Measurements from ENCODE around the gene MGRN1.
A peak's percentile ranks its signal among the peaks of the same experiment; 100 is the strongest.

The MGRN1 gene

DNA sequence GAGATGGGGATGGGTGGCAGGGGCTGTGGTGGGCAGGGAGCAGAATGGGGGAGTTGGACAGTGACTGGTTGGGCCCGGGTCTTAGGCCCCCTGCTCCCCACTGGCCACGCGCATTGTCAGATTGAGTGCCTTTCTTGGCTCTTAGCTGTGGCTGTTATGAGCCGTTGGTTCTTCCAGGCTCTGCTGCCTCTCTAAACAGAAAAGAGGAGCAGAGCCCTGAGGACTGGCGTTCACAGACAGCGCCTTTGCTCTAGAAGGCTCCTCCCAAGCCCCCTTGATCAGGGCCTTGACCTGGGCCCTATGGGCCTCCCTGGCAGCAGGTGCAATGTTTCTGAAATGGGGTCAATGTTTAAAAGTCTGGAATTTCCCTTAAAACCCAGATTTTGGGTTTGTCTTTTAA lies 54.0 kb downstream of the MGRN1 start:
- no peaks in the 10 kb centered on the region for H3K27me3 ChIP-seq (ENCODE audit: insufficient read depth, poor library complexity, severe bottlenecking)
- peak overlapping the region; percentile 99 for H3K27ac ChIP-seq (replicated peaks)
- no peak overlapping the region for H3K4me3 ChIP-seq (replicated peaks; ENCODE audit: insufficient read depth, low read length)
- TF ChIP-seq, protein P1, sequence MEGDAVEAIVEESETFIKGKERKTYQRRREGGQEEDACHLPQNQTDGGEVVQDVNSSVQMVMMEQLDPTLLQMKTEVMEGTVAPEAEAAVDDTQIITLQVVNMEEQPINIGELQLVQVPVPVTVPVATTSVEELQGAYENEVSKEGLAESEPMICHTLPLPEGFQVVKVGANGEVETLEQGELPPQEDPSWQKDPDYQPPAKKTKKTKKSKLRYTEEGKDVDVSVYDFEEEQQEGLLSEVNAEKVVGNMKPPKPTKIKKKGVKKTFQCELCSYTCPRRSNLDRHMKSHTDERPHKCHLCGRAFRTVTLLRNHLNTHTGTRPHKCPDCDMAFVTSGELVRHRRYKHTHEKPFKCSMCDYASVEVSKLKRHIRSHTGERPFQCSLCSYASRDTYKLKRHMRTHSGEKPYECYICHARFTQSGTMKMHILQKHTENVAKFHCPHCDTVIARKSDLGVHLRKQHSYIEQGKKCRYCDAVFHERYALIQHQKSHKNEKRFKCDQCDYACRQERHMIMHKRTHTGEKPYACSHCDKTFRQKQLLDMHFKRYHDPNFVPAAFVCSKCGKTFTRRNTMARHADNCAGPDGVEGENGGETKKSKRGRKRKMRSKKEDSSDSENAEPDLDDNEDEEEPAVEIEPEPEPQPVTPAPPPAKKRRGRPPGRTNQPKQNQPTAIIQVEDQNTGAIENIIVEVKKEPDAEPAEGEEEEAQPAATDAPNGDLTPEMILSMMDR (IDR thresholded peaks at IDR 0.05; ENCODE audit: insufficient read depth, low read length), result no peak
- TF ChIP-seq GABPA (IDR thresholded peaks at IDR 0.05; ENCODE audit: low read depth) (no peak), SPI1 (IDR thresholded peaks at IDR 0.05; ENCODE audit: borderline replicate concordance, low read depth) (no peak), POLR2AphosphoS5 (IDR thresholded peaks at IDR 0.05; ENCODE audit: low read depth) (no peak)
- TF ChIP-seq, protein P2, sequence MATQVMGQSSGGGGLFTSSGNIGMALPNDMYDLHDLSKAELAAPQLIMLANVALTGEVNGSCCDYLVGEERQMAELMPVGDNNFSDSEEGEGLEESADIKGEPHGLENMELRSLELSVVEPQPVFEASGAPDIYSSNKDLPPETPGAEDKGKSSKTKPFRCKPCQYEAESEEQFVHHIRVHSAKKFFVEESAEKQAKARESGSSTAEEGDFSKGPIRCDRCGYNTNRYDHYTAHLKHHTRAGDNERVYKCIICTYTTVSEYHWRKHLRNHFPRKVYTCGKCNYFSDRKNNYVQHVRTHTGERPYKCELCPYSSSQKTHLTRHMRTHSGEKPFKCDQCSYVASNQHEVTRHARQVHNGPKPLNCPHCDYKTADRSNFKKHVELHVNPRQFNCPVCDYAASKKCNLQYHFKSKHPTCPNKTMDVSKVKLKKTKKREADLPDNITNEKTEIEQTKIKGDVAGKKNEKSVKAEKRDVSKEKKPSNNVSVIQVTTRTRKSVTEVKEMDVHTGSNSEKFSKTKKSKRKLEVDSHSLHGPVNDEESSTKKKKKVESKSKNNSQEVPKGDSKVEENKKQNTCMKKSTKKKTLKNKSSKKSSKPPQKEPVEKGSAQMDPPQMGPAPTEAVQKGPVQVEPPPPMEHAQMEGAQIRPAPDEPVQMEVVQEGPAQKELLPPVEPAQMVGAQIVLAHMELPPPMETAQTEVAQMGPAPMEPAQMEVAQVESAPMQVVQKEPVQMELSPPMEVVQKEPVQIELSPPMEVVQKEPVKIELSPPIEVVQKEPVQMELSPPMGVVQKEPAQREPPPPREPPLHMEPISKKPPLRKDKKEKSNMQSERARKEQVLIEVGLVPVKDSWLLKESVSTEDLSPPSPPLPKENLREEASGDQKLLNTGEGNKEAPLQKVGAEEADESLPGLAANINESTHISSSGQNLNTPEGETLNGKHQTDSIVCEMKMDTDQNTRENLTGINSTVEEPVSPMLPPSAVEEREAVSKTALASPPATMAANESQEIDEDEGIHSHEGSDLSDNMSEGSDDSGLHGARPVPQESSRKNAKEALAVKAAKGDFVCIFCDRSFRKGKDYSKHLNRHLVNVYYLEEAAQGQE (IDR thresholded peaks at IDR 0.05; ENCODE audit: insufficient replicate concordance, low read depth), result no peak
- DNase-seq (ENCODE audit: low read depth in 1 of 2, low spot score in 1 of 2), result no peak

DNA sequence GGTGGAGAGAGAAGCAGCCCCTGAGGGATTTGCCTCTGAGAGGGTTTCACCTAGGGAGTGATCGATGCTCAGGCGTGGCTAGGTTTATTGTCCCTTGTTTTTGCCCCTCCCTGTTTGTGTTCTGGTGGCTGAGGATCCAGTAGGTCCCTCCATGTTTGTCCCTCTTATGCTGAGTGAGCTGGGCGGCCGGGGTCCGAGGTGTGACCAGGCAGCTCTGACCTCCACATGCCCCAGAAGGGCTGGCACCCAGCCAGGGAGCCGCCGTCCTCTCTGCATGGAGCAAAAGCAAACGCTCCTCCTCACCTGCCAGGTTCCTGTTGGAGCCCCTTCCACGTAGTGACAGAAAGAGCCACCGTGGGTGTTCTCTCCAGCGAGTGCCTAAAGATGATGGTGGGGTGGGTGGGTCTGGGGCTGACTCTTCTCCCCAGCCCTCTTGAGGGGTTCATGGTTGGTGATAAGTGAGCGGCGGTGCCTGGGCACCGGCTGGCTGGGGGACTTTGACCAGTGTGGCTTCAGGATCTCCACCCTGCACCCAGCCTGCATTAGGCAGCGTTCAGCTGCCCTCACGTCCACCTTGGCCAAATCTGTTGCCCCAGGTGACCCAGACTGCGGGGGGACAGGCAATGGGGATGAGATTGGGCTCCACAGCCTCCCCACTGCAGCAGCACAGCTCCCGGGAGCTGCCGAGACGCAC lies 54.7 kb downstream of the MGRN1 start:
- peak overlapping the region; percentile 40 for H3K4me3 ChIP-seq (replicated peaks; ENCODE audit: insufficient read depth, low read length)
- TF ChIP-seq POLR2AphosphoS5 (IDR thresholded peaks at IDR 0.05; ENCODE audit: low read depth), result no peak; the same call in 1 of the 2 replicates
- no peak for TF ChIP-seq GABPA (IDR thresholded peaks at IDR 0.05; ENCODE audit: low read depth)
- TF ChIP-seq, protein P1 (IDR thresholded peaks at IDR 0.05; ENCODE audit: insufficient read depth, low read length), result no peak
- TF ChIP-seq SPI1 (IDR thresholded peaks at IDR 0.05; ENCODE audit: borderline replicate concordance, low read depth), result no peak
- TF ChIP-seq, protein P2 (IDR thresholded peaks at IDR 0.05; ENCODE audit: insufficient replicate concordance, low read depth), result no peak

DNA sequence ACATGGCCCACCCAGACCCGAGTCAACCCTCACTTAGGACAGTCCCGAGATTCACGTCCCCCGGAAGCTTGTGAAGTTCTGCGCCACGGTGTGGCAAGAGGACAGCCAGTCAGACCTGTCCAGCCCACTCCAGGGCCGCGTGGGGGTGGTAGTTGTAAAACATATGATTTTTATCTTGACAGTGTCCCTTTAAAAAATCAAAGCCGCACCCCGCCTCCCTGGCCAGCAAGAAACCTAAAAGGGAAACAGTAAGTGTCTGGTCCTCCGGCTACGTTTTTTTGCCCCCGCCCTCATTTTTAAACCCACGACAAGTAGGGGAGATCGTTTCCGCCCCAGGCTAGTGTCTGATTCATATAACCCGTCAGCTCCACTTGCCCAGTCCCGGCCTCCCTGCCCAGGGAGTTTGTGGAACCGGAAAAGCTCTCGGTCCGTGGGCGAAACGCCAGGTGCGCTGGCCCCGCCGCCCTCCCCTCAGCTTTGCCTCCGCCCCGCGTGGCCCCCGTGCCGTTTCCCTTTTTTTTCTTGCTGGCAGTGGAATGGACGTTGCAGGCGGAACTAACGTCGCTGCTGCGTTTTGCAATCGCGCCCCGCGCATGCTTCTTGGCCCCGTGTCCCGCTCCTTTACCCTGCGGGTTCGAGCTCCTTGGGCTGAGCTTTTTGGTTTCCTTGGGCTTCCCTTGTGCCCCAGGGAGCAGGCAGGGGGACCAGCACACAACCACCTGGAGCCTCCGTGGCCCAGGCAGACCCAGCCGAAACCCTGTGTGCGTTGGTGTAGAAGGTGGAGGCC lies 55.4 kb downstream of the MGRN1 start:
- TF ChIP-seq POLR2AphosphoS5 (IDR thresholded peaks at IDR 0.05; ENCODE audit: low read depth), result peak; percentile 94
- TF ChIP-seq, protein P2 (IDR thresholded peaks at IDR 0.05; ENCODE audit: insufficient replicate concordance, low read depth), result no peak
- peak; percentile 91 for TF ChIP-seq SPI1 (IDR thresholded peaks at IDR 0.05; ENCODE audit: borderline replicate concordance, low read depth)
- TF ChIP-seq GABPA (IDR thresholded peaks at IDR 0.05; ENCODE audit: low read depth), result peak; percentile 56
- TF ChIP-seq, protein P1 (IDR thresholded peaks at IDR 0.05; ENCODE audit: insufficient read depth, low read length), result no peak
- Histone ChIP-seq H3K27me3 (ENCODE audit: insufficient read depth, poor library complexity, severe bottlenecking) (no peaks in the 10 kb centered on the region), H3K4me3 (replicated peaks; ENCODE audit: insufficient read depth, low read length) (peak overlapping the region; percentile 40), H3K27ac (replicated peaks) (peak overlapping the region; percentile 99)
- DNase-seq (ENCODE audit: low read depth in 1 of 2, low spot score in 1 of 2), result peak; percentile 78 to 98

More for the DNA sequence above, 54.7 kb downstream of the MGRN1 start:
- DNase-seq (ENCODE audit: low read depth in 1 of 2, low spot score in 1 of 2), result no peak
- H3K27ac ChIP-seq (replicated peaks), result peak overlapping the region; percentile 99
- H3K27me3 ChIP-seq (ENCODE audit: insufficient read depth, poor library complexity, severe bottlenecking), result no peaks in the 10 kb centered on the region
